Measurements from ENCODE around the gene SCD5. TPM values are rescaled to one million over a fixed set of nuclear protein-coding genes. Genes with fewer than 3 reads are reported as not detected.

SCD5 gene
- total RNA-seq, 1 experiment from 2014 or later = 11.9 TPM

- no peak for DNase-seq (ENCODE audit: low spot score)
These were observed 33.5 kb downstream of the SCD5 start for GRCh38 chr4:82765134-82765533.

DNA sequence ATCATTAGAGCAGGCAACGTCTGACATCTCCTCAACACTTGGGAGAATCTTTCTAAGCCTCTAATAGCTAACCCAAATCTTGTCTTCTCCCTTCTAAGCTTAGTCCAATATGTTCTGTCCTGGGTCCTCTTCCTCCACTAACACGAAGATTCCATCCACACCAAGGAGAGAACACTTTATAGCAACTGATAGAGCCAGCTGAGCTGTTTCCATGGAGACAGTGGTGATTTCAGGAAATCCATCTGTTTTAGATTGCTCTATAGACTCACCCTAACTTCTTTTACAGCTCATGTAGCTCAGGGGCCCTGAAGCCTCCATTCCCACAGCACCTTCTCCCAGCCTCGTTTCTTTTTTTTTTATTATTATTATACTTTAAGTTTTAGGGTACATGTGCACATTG lies 37.4 kb downstream of the SCD5 start:
- DNase-seq (ENCODE audit: low spot score) = no peak

DNA sequence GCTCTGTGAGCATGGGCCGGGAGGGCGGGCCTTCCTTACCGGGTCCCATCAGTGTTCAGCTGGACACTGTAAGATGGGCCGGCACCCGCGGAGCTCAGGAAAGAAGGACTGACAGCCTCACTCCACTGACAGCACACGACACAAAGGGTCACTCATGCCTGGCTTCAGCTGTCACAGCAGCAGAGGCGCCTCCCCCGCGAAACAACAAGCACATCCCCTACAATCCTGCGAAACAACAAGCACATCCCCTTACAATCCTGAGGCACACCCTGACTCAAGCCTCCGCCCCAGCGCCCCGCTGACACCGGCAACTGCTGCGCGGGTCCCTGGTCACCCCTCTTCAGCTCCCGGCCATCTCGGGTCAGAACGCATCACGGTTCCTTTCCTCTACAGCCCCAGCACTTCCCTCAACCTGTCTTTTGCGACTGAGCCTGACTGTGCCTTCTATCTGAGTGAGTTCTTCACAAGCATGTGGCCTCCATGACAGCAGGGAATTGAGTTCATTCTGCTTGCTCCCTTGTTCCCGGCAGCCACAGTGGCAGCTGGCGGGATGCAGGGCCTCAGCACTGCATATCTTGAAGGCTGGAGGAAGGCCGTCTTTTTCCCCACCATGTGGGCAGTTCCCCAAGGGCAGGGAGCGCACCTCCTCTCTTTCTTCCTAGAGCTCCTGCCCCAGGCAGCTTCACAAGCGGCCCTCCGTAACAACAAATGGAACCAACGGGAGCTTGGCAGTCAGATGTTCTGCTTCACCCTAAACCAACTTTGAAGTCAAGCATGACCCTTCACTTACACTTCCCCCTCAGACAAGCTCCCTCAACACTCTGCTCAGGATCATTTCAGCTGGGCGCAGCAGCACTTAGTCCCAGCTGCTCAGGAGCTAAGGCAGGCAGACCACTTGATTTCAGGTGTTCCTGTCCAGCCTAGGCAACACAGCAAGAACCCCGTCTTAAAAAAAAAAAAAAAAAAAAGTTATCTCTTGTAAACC lies 39.6 kb downstream of the SCD5 start:
- DNase-seq (ENCODE audit: low spot score) = no peak

GRCh38 chr4:82756061-82756460 lies 42.5 kb downstream of the SCD5 start:
- DNase-seq (ENCODE audit: low spot score) = no peak

- DNase-seq (ENCODE audit: low spot score) = no peak
These were observed 42.9 kb downstream of the SCD5 start for GRCh38 chr4:82755650-82756049.

GRCh38 chr4:82754513-82755165 lies 44.0 kb downstream of the SCD5 start:
- DNase-seq (ENCODE audit: low spot score) = no peak

DNA sequence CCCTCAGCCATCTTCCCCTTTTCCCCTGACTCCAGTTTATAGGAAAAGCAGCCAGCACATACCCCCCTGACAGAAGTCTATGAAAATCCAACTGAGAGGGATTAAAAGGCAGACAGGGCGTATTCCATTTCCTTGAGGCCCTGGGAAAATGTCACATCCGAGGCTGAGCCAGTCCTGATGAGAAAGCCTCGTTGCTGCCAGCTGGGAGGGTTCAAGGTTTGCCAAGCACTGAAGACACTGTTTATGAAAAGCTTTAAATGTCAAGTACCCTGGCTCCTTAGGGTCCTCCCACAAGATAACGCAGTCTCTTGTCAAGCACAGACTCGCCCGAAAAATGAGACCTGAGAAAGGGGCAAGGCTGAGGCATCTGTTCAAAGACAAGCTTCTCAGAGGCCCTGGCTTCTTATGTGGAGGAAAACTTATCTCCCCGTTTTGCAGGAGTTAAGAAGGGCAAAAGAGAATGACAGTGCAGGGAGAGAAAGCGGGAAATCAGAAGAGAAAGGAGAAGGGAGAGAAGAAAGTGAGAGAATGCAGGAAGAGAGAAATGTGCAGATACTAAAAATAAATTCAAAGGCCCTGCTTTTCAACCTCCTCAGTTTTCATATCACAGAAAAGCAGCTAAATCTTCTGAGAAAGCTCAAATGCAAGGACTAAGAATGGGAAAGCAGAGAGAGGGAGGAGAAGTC lies 44.7 kb downstream of the SCD5 start:
- DNase-seq (ENCODE audit: low spot score) = no peak

DNA sequence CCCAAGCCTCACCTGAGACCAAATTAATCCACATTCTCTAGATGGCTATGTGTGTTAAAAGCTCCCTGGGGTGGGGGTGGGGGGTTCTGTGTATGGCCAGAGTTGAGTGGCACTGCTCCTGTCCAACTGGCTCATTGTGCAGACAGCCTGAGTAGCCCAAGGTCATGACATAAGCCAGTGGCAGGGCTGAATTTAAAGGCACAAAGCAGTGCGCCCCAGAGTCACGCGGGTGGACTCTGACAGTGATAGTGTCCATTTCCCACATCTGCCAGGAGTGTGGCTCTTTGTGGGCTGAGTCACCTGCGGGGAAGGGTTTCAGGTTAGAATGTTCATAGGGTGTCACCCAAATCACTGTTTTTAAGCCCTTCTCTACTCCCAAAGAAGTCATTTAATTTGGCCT lies 45.4 kb downstream of the SCD5 start:
- DNase-seq (ENCODE audit: low spot score) = no peak

DNA sequence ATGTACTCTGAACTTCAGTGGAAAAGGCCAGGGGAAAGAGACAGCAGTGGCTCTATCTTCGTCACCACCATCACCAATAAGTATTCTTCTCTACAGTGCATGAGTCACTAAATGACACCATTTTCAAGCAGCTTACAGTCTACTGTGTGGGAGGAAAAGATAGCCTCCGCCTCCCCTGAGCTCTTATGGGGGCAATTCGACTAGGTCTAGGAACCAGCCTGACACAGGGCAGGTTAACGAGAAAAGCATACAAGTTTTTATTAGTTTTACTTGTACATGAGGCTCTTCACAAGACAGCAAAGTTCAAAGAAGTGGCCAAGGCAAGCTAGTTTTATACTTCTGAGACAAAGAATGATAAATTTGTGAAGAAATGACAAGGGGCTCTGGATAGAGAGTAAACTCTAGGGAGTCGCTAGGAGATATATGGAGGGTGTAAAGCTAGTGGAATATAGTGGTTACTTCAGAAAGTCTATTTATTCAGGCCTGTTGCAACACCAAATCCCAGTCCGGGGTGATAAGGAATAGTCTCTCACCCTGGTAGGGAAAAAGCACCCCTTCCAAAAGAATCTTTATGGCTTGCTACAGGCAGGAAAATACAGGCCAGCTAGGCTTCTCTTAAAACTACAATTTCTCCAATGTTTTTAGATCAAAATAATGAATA lies 49.7 kb downstream of the SCD5 start:
- DNase-seq (ENCODE audit: low spot score) = no peak

- no peak for DNase-seq (ENCODE audit: low spot score)
These were observed 50.7 kb downstream of the SCD5 start for GRCh38 chr4:82747686-82748575.

- no peak for DNase-seq (ENCODE audit: low spot score)
These were observed 51.7 kb downstream of the SCD5 start for GRCh38 chr4:82746705-82747574.

- DNase-seq (ENCODE audit: low spot score) = peak; percentile 43
These were observed 53.3 kb downstream of the SCD5 start for GRCh38 chr4:82745173-82745842.

- no peak for DNase-seq (ENCODE audit: low spot score)
These were observed 54.2 kb downstream of the SCD5 start for GRCh38 chr4:82744284-82744968.

DNA sequence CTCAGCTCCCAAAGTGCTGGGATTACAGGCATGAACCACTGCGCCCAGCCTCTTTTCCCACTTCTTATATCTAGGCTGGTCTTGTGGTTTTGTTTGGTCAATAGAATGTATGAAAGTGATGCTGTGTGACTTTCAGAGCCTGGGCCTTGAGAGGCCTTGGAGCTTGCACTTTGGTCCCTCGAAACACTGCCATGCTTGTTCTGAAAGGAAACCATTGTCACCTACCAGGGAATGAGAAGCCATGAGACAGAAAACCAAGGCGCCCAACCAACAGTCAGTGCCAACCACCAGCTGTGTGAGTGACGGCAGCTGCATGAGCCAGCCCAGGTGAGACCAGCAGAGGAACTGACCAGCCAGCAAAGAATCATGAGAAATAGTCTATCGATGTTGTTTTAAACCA lies 57.4 kb downstream of the SCD5 start:
- no peak for DNase-seq (ENCODE audit: low spot score)

DNA sequence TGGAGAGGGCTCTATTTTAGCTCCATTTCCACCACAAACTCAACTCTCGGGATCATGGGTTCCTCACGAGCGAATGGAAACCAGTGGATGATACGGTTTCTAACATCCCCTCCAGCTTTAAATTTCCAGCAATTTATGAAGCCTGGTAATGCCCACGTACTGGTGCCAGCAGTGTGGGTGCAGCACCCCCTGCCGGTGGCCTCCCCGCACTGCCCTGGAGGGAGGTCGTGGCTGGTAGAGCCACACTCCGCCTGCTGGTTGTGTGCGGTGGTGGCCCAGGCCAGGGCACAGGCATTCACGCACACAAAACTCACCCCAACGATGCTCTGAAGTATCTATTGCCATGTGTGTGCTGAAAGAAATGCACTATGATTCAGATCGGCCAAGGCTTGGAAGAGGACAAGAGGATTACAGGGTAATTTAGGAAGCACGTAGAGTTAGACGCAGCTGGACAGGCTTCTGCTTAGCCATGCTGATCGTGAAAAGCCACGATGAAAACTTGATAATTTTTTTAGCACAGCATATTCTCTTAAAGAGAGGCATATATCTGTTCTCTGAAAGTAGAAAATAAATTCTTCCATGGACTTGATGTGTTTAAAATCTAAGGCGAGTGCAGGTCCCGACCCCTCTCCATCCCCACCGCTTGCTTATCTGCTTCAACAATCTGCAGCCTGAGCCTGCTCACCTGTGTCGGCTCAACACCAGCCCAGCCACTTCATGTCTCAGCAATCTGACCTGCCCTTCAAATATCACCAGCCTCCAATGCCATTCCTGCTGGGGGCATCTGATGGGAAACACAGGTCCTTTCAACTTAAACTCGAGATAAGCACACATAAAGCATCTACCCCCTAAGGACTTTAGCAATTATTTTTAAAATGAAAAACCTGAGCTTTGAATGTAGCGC lies 59.1 kb downstream of the SCD5 start:
- peak; percentile 52 for DNase-seq (ENCODE audit: low spot score)

- DNase-seq (ENCODE audit: low spot score) = no peak
These were observed 61.2 kb downstream of the SCD5 start for GRCh38 chr4:82737354-82737753.

DNA sequence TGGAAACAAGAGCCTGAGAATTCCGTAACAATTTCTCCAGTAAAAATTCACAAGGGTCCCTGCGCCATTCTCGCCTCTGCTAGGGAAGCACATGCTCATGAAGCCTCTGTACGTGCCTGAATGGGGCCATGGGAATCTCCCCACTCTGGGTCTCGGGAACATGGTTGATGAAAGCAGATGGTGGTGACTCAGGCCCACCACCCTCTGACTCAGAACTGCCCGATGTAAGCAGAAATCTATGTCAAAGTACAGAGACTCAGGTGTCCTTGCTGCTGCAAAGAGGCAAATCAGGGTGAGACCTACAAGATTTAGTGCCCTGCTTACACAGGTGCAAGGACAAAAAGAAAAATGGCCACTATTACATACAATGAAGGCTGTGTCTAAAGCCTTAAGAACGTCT lies 65.0 kb downstream of the SCD5 start:
- peak; percentile 74 for DNase-seq (ENCODE audit: low spot score)

DNA sequence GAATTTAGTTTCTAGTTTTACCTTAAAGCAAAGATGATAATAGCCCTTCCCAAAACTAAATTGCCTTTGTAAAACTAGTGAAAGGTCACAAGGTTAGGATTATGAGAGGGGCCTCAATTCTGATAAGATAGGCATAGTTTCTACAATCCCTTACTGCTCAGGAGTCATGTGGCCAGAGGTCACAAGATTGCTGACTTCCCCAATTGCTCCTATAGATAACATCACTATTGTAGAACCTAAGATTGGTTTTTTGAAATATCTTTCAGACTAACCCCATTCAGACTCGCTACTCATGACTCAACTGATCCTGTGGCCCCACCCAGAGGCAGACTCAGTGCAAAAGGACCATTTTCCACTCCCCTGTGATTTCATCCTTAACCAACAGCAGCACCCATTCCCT lies 70.3 kb downstream of the SCD5 start:
- DNase-seq (ENCODE audit: low spot score) = no peak

All from A172 (cell line).